Putamen (tissue), 1 donor: Measurements from ENCODE around the gene PLEKHA3.
"Not testable (repeated sequence)": the region's sequence is repeated elsewhere in the genome, so short reads cannot be mapped to it uniquely, and the experiment has no call there.

Source experiments
- DNase-seq: peaks from one replicate; pipeline ENCODE4 v3.0.0-alpha.2; 2016; ENCODE audit warnings: low spot score

The PLEKHA3 gene

GRCh38 chr2:178480227-178481181 is at the start of gene PLEKHA3:
TSS of gene PLEKHA3 (plus strand) at chr2:178480457. CDS start at chr2:178480870, 413 bp downstream.
- peak; percentile 95 for DNase-seq

GRCh38 chr2:178436662-178437061 is 43.6 kb upstream of the PLEKHA3 start:
- no peak for DNase-seq

- no peak for DNase-seq
These were observed 38.8 kb upstream of the PLEKHA3 start for GRCh38 chr2:178441426-178441825.

GRCh38 chr2:178448968-178449661 is 31.1 kb upstream of the PLEKHA3 start:
- DNase-seq, result no peak

- peak; percentile 14 for DNase-seq
These were observed 30.3 kb upstream of the PLEKHA3 start for GRCh38 chr2:178449700-178450523.

- DNase-seq, result no peak
These were observed 29.8 kb upstream of the PLEKHA3 start for GRCh38 chr2:178450524-178450773.

- DNase-seq, result peak; percentile 99
These were observed 29.3 kb upstream of the PLEKHA3 start, which contains the start of the genes PJVK and PRKRA for GRCh38 chr2:178450774-178451525. TSS of gene PJVK (plus strand) at chr2:178451378. CDS start at chr2:178453410, 2,032 bp downstream. TSS of gene PRKRA (minus strand) at chr2:178451175. CDS start at chr2:178451030, 145 bp downstream.

- DNase-seq, result no peak
These were observed 27.9 kb upstream of the PLEKHA3 start for GRCh38 chr2:178452334-178452733.

- DNase-seq, result no peak
These were observed 27.4 kb upstream of the PLEKHA3 start for GRCh38 chr2:178452870-178453269.

- no peak for DNase-seq
These were observed 24.3 kb upstream of the PLEKHA3 start for GRCh38 chr2:178455947-178456346.

GRCh38 chr2:178457390-178457886 is 22.8 kb upstream of the PLEKHA3 start:
- no peak for DNase-seq

- no peak for DNase-seq
These were observed 10.9 kb upstream of the PLEKHA3 start for GRCh38 chr2:178469219-178469849.

GRCh38 chr2:178471313-178471712 is 8.9 kb upstream of the PLEKHA3 start:
- DNase-seq, result not testable (repeated sequence)

GRCh38 chr2:178473373-178473772 is 6.9 kb upstream of the PLEKHA3 start:
- DNase-seq, result no peak

- DNase-seq, result no peak
These were observed 6.3 kb upstream of the PLEKHA3 start for GRCh38 chr2:178473931-178474330.

- no peak for DNase-seq
These were observed 5.7 kb upstream of the PLEKHA3 start for GRCh38 chr2:178474560-178474959.

- no peak for DNase-seq
These were observed 3.8 kb upstream of the PLEKHA3 start for GRCh38 chr2:178476477-178476876.

GRCh38 chr2:178477443-178478129 is 2.7 kb upstream of the PLEKHA3 start:
- no peak for DNase-seq

GRCh38 chr2:178478130-178478438 is 2.2 kb upstream of the PLEKHA3 start:
- DNase-seq, result no peak
